Astrocyte of the spinal cord (primary cell): Measurements from ENCODE around the gene FGF19.
A peak's percentile ranks its signal among the peaks of the same experiment; 100 is the strongest.
"Not testable (repeated sequence)": the region's sequence is repeated elsewhere in the genome, so short reads cannot be mapped to it uniquely, and the experiment has no call there.

Source experiments
- DNase-seq: peaks from one replicate; pipeline ENCODE4 v3.0.0; 2011; ENCODE audit warnings: low read depth, low spot score
- H3K4me3 ChIP-seq: 2 replicates; pipeline ENCODE4 v1.5.1; 2011; ENCODE audit warnings: low read depth, mild to moderate bottlenecking, low read length, moderate library complexity
- CTCF ChIP-seq: IDR thresholded peaks from 2 replicates; pipeline ENCODE4 v1.5.1; 2012; ENCODE audit warnings: low read depth, mild to moderate bottlenecking, low read length, inconsistent platforms
- in situ Hi-C: cut with HindIII; loops from 2 replicates; pipeline ENCODE4 v1.10.0; 2017; ENCODE audit warnings: low sequenced_read_pairs

Gene FGF19

GRCh38 chr11:69692422-69692821, 11.4 kb downstream of the FGF19 start:
- no peak overlapping the region for H3K4me3 ChIP-seq
- in situ Hi-C loops, result no loop called here
- DNase-seq, result no peak
- no peak for TF ChIP-seq CTCF

- in situ Hi-C loops, result no loop called here
Measured at GRCh38 chr11:69691463-69691862, 12.4 kb downstream of the FGF19 start.

GRCh38 chr11:69689484-69690319, 14.1 kb downstream of the FGF19 start:
- no peak overlapping the region for H3K4me3 ChIP-seq
- no peak for DNase-seq
- no peak for TF ChIP-seq CTCF
- in situ Hi-C loops, result no loop called here

More at GRCh38 chr11:69691463-69691862, 12.4 kb downstream of the FGF19 start:
- H3K4me3 ChIP-seq, result no peak overlapping the region
- DNase-seq, result peak; percentile 23
- TF ChIP-seq CTCF, result no peak

GRCh38 chr11:69687969-69688771, 15.7 kb downstream of the FGF19 start:
- not testable (repeated sequence) for DNase-seq

GRCh38 chr11:69686856-69687255, 17.0 kb downstream of the FGF19 start:
- in situ Hi-C loops, result no loop called here
- H3K4me3 ChIP-seq, result no peak overlapping the region
- no peak for DNase-seq
- TF ChIP-seq CTCF, result no peak

More at GRCh38 chr11:69687969-69688771, 15.7 kb downstream of the FGF19 start:
- H3K4me3 ChIP-seq, in situ Hi-C loops: not testable (repeated sequence)

- in situ Hi-C loops, result no loop called here
- DNase-seq, result no peak
- TF ChIP-seq CTCF, result no peak
- H3K4me3 ChIP-seq, result no peak overlapping the region
Measured at GRCh38 chr11:69686452-69686851, 17.4 kb downstream of the FGF19 start.

GRCh38 chr11:69685348-69685747, 18.5 kb downstream of the FGF19 start:
- in situ Hi-C loops, result no loop called here
- DNase-seq, result no peak
- no peak for TF ChIP-seq CTCF
- H3K4me3 ChIP-seq, result no peak overlapping the region
